ENCODE results near the gene OR11L1.

Gene OR11L1, protein sequence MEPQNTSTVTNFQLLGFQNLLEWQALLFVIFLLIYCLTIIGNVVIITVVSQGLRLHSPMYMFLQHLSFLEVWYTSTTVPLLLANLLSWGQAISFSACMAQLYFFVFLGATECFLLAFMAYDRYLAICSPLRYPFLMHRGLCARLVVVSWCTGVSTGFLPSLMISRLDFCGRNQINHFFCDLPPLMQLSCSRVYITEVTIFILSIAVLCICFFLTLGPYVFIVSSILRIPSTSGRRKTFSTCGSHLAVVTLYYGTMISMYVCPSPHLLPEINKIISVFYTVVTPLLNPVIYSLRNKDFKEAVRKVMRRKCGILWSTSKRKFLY

DNA sequence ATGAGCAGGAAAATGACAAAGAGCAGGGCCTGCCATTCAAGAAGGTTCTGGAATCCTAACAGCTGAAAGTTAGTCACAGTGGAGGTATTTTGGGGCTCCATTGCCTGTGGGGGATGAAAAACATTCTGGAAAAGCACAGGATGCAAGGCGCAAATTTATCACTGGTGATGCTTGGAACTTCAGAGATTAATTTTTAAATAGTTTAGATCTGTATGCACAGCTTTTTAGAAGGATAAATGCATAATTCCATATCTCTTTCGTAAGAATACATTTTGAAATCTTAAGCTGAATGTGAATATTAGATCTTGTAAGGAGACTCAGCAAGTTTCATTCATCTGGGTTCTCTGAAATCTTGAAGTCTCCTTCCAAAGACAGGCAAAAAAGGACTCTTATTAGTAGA lies at the start of gene OR11L1:
Gene OR11L1 (minus strand): TSS at position 101 of the 400 bp plus-strand sequence. CDS start 0 bp downstream, at position 101.
- no peak for DNase-seq (ENCODE audit: low read depth)

DNA sequence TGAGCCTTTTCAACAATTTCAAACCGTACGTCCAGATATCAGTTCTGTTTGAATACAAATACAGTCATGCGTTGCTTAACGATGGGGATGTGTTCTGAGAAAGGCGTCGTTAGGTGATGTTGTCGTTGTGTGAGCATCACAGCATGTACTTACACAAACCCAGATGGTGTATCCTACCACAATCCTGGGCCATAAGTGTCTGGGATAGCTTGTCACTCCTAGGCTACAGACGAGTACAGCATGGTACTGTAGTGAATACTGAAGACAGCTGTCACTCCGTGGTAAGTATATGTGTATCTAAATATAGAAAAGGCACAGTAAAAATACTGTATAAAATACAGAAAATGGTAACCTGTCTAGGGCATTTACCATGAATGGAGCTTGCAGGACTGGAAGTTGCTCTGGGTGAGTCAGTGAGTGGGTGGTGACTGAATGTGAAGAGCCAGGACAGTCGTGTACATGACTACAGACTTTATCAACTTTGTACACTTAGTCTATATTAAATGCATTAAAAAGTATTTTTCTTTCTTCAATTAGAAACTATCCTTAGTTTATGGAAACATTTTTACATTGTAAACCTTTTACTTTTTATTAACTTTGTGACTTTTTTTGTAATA lies 43.2 kb upstream of the OR11L1 start:
- DNase-seq (ENCODE audit: low read depth): no peak

DNA sequence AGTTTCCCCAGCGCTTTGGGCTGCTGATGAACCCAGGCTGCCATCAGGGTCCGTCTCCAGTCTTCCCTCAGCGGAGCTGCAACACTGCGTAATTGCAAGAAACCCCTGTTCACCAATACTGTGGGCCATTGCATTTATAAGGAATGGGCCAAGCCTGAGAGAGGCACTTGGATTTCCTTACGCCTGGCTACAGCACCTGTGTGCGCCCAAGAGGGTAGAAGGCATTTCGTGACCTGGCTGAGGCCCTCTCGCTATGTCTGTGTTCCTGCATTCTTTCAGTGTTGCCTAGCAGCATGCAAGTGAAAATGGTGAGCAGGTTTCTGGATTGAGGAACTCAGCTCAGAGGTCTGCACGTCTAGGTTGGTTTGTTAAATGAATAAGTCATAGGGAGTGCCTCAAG lies 41.6 kb upstream of the OR11L1 start:
- DNase-seq (ENCODE audit: low read depth): no peak

DNA sequence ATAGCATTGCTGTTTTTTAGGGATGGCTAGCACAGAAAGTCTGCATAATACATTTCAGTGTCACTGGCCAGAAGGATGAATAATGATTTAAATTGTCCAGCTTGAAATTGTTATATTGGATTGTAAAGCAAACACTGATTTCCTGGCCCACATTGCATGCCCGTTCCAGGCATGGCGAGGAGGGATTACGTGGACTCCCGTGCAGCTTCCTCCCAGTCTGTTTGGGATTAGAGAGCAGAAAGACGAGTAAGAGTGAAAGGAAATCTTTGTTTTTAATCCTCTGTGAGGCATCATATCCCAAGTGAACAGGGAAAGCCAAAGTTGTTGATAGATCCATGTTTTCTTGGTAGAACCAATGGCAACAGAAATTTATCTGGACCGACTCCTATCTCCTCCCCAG lies 23.7 kb upstream of the OR11L1 start:
- no peak for DNase-seq (ENCODE audit: low read depth)

DNA sequence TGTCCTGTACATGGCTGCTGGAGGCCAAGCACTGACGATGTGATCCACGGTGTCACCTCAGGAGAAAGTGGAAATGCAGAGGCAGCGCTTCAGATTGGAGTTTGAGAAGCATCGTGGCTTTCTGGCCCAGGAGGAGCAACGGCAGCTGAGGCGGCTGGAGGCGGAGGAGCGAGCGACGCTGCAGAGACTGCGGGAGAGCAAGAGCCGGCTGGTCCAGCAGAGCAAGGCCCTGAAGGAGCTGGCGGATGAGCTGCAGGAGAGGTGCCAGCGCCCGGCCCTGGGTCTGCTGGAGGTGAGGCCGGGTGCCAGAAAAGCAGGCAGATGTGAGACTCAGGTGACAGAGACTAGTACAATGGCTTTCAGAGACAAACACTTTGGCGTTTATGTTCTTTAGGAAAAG lies 22.9 kb upstream of the OR11L1 start:
- no peak for DNase-seq (ENCODE audit: low read depth)

DNA sequence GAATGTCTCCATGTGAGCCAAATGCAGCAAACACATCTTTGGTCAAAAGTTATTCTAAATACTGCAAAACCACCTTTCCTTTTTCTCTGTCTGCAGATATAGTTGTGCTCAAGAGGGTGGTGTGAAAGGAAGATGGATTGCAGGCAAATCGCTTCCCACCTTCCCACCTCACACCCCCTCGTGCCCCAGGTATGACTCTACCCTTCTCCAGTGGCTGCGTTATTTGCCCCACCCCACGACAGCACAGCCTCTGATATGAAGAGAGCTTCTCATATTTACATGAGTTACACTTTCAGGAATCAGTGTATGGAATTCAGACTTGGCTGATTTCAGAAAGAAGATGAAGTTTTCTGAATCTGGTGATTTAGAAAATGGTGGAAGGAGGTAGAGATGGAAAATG lies 21.1 kb upstream of the OR11L1 start:
- DNase-seq (ENCODE audit: low read depth): no peak

DNA sequence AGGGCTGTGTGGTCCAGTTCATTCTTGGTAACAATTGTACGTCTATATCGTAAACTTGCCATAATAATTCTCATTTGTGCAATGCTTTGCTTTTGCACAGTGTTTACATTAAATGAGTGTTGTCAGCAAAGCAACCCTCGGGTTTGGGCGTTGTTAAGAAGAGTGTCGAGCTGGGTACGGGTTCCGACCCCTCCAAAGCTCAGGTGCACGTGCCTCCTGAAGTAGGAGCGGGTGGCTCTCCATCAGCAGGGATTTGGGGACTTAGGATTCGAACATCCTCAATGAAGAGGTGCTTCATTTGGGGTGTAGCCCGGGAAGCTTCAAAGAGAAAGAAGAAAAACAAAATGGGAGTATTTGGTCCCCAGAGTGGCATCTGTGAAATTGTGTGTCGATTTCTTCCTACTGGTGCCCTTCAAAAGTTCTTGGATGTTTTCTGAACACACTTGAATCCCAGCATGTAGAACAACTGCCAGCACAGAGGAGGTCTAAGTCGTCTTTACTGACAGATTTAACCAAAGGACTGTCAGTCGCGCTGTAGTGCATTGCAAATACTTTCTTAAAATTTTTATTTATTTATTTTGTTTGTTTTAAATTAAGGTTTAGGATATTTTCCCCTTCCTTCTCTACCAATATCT lies 16.4 kb upstream of the OR11L1 start:
- no peak for DNase-seq (ENCODE audit: low read depth)

DNA sequence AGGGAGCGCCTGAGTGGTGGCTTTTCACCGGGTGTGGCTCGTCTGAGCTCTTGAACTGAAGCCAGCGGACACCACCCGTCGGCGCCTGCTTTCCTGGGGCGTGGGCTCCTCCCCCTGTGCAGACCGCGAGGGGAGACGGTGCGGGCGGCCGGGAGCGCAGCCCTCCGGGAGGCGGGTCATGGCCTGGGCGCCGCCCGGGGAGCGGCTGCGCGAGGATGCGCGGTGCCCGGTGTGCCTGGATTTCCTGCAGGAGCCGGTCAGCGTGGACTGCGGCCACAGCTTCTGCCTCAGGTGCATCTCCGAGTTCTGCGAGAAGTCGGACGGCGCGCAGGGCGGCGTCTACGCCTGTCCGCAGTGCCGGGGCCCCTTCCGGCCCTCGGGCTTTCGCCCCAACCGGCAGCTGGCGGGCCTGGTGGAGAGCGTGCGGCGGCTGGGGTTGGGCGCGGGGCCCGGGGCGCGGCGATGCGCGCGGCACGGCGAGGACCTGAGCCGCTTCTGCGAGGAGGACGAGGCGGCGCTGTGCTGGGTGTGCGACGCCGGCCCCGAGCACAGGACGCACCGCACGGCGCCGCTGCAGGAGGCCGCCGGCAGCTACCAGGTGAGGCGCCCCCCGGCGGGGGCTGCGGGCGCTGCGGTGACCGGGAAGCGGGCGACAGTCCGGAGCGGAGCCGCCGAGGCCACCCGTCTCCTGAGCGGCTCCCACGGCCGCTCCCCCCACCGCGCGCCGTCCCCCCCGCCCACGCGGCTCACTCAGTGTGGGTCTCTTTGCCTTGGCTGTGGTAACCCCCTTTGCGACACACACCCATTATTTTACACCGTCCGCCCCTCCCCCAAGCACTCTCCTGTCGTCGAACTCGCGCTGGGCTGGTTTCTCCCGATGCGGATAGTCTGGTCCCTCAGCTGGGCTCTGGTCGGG lies 15.6 kb upstream of the OR11L1 start, which contains the start of gene TRIM58:
Gene TRIM58 (plus strand): TSS at position 119 of the 916 bp plus-strand sequence. CDS start 60 bp downstream, at position 179.
- DNase-seq (ENCODE audit: low read depth): no peak

DNA sequence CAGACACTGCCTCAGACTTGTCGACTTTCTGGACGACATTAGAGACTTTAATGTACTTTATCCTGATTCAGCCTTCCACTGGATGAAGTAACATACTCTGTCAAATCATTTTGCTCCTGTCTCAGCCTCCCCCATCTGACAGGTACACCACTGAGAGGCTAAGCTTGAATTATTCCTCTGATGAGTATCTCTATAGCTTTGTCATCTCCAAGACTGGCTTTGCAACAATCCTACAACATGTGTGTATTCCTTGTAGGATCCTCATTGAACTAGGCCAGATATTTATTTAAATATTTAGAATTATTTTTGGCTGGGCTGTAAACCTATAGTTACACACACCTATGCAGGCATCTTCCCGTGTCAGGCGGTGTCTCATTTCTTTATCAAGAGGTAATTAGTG lies 14.2 kb upstream of the OR11L1 start:
- no peak for DNase-seq (ENCODE audit: low read depth)

DNA sequence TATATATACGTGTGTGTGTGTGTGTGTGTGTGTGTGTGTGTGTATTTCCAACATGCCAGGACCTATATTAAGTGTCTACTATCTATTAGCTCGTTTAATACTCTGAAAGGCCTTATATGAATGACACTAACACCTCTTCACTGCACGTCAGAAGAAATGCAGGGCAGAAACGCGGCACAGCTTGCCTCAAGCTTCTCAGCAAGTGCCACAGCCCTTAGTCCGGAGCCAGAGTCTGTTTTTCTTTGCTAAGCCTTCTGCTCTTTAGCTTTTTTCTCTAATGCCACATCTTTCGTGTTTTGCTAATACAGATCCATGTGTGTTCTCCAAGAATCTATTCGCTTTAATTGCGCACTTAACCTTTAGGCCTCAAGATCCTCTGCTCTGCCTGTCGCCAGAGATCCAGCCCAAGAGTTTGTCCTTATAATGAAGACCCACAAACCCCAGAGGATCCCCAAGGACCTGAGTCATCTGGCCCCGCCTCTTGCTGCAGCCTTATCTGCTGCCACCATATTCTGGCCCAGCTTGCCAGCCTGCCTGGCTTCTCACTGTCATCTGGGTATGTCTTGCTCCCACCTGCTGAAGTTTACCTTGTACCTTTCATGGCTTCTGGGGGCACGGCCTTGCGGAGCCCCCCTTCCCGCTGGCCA lies 13.3 kb upstream of the OR11L1 start:
- DNase-seq (ENCODE audit: low read depth): no peak

DNA sequence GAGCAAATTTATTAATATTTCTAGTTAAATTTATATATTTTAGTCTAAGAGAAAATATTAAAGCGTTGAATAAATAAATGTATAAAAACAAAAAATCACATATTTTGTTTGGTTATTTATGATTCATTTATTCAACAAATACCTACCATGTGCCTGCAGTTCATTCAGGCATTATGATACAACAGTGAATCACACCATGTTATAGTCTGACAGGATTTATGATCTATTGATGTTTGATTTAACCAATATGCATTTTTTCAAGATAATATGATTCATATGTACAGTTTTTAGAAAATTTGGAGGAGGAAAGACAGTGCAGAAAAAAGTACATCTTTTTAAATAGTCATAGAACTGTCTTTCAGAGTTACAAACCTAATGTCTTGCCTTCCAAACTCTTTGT lies 7.9 kb upstream of the OR11L1 start:
- no peak for DNase-seq (ENCODE audit: low read depth)

DNA sequence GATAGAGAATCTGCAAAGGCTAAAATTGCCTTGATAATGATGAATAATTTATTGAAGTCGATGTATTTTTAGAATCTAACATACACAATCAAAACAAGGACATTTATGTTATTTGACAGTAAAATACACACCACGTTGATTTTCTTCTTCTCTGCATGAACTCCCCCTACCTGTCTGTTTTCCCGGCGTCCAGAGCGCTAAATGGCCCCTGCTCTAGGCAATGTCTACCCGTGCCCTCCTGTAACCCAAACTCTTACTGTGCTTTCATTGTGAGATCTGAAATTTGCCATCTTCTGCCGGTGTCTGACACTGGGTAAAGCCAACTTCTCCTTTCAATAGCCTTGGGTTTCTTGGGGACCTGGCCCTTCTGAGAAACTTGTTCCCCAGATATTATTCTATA lies 6.7 kb upstream of the OR11L1 start:
- no peak for DNase-seq (ENCODE audit: low read depth)

DNA sequence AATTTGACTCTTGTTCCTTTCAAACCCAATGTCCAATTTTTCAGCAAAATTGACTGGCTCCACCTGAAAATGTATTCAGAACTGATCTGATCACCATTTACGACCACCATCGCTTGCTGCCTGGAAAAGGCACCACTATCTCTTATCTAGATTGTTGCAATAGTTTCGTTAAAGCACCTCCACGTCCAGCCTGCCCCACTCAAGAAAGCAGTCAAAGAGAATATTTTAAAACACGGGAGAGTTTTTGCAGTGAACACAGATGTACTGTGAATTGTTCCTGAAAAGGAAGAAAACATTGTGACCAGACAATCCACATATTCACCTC lies 4.0 kb upstream of the OR11L1 start:
- DNase-seq (ENCODE audit: low read depth): no peak

DNA sequence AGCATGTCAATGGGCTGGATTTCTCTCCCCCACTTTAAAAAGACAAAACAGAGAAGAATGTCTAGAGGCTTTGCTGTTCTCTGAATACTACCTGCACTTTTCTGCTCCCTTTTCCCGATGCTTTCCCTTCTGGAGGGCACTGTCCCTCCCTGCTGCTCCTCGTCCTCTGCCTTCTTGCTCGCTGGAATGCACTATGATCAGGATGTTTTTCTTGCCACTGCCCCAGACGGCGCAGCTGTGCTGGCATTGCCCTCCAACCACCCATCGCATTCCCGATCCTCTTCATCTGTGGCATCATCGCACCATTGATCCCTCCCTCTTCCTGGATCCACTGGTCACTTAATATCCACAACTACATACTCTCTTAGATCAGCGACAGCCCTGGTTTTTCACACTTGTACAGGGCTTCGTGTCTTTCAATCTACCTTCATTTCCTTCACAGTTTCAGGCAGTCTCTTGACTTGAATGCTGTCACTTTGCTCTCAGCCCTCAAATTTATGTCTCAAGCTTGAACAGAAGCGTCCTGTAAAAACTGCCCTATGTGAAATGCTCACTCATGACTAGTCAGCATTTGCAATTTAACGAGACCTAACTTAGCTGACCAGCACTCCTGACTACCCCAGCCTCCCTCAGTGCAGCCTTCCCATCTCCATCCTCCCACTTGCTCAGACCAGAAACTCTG lies 3.5 kb upstream of the OR11L1 start:
- no peak for DNase-seq (ENCODE audit: low read depth)

DNA sequence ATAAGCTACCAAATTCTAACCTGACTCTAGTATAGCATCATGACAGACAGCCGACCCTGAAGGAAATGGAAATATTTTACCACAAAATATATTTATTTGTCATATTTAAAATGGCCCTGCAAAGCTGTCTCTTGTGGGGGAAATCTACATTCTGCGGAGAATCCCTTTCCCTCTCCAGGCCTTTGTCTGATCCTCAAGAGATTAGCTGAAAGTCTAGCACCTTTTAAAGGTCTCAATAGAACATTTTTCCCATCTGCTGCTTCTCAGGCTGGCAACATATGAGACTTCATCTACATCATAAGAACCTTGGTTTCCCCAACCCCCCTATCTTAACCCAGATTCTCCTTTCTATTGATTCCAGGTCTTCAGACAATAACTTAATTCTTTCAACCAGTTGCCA lies 1.7 kb upstream of the OR11L1 start:
- DNase-seq (ENCODE audit: low read depth): no peak

DNA sequence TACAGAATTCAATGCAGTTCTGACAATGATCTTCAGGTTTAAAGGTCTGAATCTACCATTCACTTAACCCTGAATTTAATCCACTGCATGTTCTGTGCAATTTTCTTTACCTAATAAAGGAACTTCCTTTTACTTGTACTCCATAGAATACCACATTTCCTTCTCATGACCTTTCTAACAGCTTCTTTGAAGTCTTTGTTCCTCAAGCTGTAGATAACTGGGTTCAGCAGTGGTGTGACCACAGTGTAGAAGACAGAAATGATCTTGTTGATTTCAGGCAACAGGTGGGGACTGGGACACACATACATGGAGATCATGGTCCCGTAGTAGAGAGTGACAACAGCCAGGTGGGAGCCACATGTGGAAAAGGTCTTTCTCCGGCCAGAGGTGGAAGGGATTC lies 878 bp downstream of the OR11L1 start:
- DNase-seq (ENCODE audit: low read depth): no peak

DNA sequence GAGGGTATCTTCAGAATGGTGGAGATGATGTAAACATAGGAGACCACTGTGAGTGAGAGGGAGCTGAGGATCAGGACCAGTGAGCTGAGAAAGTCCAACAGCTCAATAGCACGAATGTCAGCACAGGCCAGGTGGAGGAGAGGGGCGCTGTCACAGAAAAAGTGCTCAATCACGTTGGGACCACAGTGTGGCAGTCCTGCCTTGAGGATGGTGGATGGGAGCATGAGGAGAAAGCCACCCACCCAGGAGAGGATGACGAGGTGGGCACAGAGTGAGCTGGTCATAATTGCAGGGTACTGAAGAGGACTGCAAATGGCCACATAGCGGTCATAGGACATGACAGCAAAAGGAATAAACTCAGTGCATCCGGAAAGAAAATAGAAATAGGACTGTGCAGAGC lies 8.1 kb downstream of the OR11L1 start:
- no peak for DNase-seq (ENCODE audit: low read depth)

DNA sequence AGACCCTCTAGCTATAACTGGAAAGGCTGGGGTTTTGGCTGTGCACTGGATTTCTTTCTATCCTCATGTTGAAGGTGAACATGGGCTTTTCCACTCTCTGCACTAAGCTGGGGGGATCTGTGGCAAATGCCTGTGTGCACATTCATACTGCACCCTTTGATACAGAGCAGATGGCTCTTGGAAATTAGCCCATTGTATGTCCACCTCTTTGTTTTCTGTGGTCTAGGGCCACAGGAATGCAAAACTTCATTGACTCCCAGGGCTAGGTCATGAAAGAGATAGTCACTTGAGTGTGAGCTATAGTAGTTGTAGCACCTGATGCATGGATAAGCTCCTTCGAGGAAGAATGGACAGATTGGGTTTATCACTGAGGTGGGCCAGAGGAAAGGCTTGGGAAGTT lies 12.0 kb downstream of the OR11L1 start:
- no peak for DNase-seq (ENCODE audit: low read depth)

DNA sequence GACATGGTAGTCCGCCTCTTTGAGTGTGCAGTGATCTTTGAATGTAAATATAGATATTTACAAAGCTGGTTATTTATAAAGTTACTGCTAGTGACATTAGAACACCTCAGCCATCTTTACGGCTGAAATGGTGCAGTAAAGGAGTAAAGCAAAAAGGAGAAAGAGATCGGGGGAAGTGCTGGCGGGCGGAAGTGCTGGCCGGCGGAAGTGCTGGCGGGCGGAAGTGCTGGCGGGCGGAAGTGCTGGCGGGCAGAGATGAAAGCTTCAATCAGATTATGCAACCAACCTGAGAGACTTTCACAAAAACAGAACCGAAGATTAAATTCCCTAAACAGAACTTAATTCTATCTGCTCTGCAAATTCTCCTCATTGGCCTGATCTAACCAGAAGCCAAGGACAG lies 16.3 kb downstream of the OR11L1 start:
- no peak for DNase-seq (ENCODE audit: low read depth)

DNA sequence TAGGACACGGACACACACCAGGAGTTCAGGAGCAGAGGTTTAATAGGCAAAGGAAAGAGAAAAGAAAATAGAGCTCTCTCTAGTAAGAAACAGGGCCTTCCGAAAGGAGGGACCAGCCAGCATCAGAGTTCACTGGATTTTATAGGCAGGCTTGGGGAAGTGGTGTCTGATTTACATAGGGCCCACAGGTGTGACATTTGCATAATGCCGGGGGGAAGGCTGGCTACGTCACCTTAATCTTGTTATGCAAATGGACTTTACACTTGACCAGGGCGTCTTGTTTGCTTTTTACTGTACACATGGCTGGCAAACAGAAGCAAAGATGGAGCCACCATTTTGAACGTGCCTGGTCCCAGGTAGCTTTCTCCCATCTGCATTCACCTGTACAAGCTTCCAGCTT lies 17.7 kb downstream of the OR11L1 start, which contains the start of gene OR14A16:
Gene OR14A16 (minus strand): TSS at position 97 of the 400 bp plus-strand sequence. CDS start 8,390 bp downstream, outside the sequence.
- no peak for DNase-seq (ENCODE audit: low read depth)

DNA sequence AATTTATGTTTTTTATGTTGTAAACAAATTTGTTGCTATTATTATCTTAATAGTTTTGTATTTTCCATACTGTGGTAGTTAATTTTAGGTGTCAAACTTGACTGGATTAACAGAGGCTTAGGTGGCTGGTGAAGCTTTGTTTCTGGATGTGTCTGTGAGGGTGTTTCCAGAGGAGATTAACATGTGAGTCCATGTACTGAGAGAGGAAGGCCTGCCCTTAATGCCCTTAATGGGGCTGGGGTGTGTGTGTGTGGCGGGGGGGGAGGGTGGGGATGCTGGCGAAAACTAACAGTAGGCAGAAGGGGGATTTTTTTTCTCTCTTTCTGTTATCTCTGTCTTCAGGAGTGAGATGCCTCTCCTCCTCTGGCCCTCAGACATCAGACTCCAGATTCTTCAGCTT lies 19.6 kb downstream of the OR11L1 start:
- no peak for DNase-seq (ENCODE audit: low read depth)

Data from GM04504 (cell line).